Fibroblast of lung (primary cell): ENCODE measurements around the gene ERICH6B.
"Not testable (repeated sequence)": the region's sequence is repeated elsewhere in the genome, so short reads cannot be mapped to it uniquely, and the experiment has no call there.

ENCODE experiments used
- CTCF ChIP-seq, 2 donors: IDR thresholded peaks in 1 of 2; conservative IDR thresholded peaks in 1 of 2; 1 replicate in 1 of 2; 2 replicates in 1 of 2; pipeline ENCODE4 v1.5.1; 2011 to 2012; ENCODE audit warnings: low read length in 2 of 2, control low read depth in 1 of 2, inconsistent platforms in 1 of 2, low read depth in 1 of 2, mild to moderate bottlenecking in 1 of 2
- EZH2 ChIP-seq: IDR thresholded peaks from 2 replicates; pipeline ENCODE4 v1.5.1; 2012; ENCODE audit warnings: low read length, control low read depth, mild to moderate bottlenecking; ENCODE audit errors: missing control alignments

GRCh38 chr13:45642159-45642558 lies 26.6 kb upstream of the ERICH6B start:
- TF ChIP-seq CTCF (conservative IDR thresholded peaks at IDR 0.05 in 1 of 2, IDR thresholded peaks at IDR 0.05 in 1 of 2; ENCODE audit: low read depth in 1 of 2, low read length in 2 of 2); EZH2: not testable (repeated sequence)
